ENCODE data around the gene ENTPD2. TPM values are rescaled to one million over a fixed set of nuclear protein-coding genes. Genes with fewer than 3 reads are reported as not detected.

The ENTPD2 gene
- total RNA-seq, 1 donor from 2014 or later = 1.9 TPM

DNA sequence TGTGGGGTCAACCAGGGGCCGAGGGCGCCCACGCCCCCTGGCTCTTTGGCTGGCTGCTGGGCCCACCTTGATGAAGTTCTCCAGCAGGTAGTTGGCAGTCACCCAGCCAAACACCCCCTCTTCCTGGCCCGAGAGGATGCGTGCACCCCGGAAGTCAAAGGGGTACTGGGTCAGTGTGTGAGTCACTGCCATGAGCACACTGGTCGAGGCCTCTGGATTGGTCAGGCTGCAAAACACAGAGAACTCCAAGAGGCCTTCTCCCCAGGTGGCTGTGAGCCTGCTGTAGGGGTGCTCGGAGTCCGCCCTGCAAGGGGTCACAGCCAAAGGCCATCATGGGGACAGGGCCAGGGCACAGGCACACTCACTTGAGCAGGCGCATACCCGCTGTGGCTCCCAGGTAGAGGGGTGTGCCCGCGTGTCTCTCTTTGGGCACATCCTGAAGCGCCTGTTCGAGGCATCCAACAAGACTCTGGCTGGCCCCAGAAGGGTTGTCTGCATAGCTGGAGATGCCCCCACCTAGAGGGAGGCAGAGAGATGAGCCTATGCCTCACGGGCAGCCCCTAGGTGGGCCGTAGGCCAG lies 2.6 kb downstream of the ENTPD2 start:
- DNase-seq (no peak), ATAC-seq (ENCODE audit: poor library complexity) (no peak)
- intact Hi-C loops (cut with DNase I) = no loop called here

DNA sequence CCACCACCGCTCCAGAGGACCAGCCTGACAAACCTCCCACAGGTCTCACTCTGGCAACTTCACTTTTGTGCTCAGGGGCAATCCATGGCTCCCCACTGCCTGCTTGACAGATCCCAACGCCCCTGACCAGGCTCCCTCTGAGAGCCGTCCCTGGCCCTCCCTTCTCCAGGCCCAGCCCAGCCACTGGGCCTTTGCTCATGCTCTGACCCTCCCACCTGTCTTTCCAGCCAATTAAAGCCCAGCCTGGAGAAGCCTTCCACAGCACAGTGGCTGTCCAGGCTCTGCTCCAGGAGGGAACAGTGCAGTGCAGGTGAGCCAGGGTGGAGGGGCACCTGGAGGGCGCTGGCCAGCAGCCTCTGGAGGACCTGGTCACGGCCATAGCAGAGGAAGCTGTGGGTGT lies 3.3 kb downstream of the ENTPD2 start:
- ATAC-seq (ENCODE audit: poor library complexity) (no peak), DNase-seq (no peak)
- intact Hi-C loops (cut with DNase I) = no loop called here

DNA sequence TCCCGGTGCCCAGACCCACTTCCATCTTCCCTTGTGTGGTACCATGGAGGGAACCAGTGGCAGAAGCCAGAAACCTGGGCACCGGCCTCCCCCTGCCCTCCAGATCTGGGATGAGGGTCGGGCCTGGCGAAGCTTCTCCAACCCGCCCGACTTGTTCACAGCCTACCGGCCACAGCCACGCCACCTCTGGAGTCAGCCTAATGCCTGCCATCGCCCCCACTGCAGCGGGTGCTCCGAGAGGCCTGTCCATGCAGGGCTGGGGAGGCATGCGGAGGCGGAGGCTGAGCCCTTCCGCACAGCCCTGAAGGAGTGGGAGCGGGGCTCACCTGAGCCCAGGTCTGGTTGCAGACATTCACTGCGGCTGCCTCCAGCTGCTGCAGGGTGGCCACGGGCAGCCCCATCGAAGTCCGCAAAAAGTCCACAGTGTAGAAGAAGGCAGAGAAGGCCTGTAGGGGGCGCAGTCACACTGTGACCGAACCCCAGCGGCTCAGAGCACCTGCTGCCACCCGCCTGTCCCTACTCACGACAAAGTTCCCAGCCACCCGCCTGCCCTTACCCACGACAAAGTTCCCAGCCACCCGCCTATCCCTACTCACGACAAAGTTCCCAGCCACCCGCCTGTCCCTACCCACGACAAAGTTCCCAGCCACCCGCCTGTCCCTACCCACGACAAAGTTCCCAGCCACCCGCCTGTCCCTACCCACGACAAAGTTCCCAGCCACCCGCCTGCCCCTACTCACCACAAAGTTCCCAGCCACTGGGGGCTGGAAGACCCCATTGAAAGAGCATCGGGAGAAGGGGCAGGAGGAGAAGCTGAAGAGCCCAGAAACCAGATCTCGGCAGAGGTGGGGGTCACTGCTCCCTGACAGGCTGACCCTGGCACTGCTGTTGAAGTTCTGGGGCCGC lies 4.1 kb downstream of the ENTPD2 start:
- intact Hi-C loops (cut with DNase I) = no loop called here
- ATAC-seq (ENCODE audit: poor library complexity) (no peak), DNase-seq (no peak)

DNA sequence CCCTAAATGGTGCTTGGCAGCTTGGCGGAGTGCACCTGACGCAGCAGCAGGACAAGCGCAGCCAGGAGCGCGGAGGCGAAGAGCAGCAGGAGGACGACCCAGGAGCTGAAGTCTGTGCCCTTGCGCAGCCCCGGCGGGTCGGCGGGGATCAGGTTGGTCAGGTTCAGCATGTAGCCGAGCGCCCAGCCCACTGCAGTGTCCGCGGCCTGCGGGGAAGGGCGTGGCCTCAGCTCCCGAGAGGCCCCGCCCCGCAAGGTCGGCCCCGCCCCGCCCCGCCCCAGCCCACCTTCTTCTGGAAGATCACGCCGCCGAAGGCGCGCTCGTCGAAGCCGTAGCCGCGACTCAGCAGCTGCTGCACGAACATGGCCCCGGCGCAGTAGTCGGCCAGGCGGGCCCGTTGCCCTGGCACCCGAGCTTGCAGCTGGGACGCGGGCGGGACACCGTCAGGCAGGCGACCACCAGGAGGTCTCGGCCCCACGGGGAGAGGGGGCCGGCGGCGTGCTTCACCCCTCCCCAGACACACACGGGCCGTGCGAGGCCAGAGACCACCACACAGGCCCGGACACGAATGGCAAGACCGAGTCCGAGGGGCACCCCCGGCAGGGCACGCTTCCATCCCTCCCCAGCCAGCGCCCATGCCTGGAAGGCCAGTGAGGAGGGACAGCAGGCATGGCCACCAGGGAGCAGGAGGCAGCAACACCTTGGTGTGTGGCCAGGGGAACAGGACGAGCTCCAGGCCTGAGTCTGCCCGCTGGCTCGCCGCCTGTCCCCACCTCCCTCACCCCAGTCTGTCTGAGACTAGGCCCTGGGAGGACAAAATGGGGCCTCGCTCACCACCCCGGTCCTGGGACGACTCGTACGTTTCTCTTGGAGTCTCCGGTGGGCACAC lies 5.0 kb downstream of the ENTPD2 start:
- ATAC-seq (ENCODE audit: poor library complexity) (no peak), DNase-seq (no peak)
- intact Hi-C loops (cut with DNase I) = no loop called here

DNA sequence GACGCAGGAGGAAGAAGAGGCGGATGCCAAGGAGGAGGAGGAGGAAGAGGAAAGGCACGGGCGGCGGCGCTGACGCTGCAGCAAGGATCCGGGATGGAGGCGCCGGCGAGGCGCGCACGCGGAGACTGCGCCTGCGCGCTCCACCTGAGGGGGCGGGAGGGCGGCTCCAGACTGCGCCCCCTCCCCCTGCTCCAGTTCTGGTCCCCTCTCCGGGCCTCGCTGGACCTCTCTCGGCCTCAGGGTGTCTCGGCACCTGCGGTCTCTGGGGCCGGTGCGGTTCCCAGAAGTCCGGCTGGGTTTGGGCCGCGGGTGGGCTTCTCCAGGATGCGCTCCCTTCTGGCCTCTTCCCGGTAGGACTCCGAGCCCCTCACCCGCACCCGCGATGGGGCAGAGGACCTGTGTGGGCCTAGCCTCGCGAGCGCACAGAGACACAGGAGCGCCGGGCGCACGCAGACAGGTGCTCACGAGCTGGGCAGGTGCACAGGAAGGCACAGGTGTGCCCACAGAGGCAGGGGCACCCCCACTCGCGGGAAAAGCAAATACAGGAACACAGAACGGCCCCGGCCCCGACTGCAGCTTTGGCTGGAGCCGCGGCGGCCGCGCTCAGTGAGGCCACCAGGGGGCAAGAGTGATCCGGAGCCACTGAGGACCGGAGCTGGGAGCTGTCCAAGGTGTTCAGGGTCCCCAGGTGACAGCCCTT lies 7.6 kb downstream of the ENTPD2 start, which contains the start of gene NPDC1:
Gene NPDC1 (minus strand): TSS at position 90 of the 700 bp plus-strand sequence. CDS start 188 bp downstream, outside the sequence.
- DNase-seq (peak; percentile 90), ATAC-seq (ENCODE audit: poor library complexity) (peak; percentile 82)
- intact Hi-C loops (cut with DNase I) = no loop called here

DNA sequence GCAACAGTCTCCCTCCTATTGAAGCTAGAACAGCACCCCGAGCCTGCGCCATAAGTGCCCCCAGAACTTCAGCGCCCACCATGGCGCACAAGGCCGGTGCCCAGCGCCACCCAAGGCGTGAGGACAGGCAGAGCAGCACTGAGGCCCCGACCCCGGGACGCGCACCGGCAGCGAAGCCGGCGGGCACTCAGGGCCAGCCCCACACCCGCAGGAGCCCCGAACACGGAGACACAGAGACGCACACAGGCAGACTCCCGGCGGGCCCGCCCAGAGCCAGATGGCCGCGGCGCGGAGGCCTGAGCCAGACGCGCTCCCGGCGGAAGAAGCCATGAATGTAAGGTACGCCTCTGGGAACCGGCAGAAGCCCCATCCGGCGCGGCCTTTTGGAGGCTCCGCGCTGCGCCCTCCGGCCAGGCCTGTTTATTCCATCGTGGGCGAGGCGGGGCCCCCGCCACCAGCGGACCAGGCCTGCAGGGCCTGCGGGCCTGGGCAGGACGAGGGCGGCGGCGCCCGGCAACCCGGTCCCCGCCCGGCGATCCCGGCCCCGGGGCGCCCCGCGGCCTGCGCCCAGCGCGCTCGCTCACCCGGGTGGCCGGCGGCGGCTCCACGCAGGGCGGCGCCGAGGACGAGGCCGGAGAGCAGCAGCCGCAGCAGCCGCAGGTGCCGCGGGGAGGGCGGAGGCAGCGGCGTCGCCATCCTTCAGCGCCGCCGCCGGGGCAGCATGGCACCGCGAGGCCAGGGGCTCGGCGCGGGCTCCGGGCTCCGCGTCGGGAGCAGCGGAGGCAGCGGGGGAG lies 8.4 kb downstream of the ENTPD2 start:
- intact Hi-C loops (cut with DNase I) = no loop called here
- DNase-seq (peak; percentile 72), ATAC-seq (ENCODE audit: poor library complexity) (peak; percentile 11)

DNA sequence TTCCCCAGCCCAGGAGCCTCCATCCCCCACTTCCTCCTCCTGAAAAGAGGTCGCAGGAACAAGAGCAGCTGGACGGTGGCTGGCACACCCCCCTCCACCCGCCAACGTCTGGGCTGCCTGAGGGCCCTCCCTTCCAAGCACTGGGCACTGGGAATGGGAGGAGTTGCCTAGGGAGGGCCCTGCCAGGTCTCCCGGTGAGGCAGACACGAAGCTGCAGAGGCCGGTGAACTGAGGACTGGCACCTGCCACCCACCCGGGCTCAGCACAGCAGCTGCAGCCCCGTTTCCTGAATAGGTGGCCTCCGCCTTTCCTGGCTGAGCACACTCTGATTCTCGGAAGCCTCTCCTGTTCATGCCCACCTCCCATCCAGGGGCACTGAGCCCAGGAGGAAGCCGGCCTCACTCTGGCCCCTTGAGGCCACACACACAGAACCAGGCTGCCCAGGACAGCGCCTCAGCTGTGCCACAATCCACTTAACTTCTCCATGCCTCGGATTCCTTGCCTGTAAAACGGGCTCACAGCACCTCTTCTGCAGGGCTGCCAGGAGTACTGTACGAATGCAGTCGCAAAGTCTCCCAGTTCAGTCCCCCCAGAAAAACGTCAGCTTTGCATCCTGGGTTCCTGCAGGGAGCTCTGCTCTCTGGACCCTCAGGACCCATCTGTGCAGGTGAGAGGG lies 9.2 kb downstream of the ENTPD2 start:
- no peak for DNase-seq
- ATAC-seq (ENCODE audit: poor library complexity) = no peak

DNA sequence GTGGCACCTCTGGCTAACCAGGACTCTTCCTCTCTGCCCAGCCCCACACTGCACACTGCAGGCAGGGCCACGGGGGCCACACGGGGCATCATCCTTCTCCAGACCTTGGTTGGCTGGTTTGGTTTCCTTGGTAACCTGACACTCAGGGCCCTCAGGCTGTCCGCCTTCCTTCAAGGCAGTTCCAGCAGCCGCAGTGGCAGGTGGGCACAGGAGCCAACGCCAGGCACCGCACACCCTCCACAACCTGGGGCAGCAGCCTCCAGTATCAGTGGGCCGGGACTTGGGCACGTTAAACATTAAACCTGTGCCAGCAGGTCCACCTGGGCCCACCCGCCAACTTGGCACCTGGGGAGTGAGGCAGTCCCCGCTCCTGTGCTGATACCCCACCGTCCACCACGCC lies 9.8 kb downstream of the ENTPD2 start:
- intact Hi-C loops (cut with DNase I) = no loop called here
- no peak for DNase-seq
- ATAC-seq (ENCODE audit: poor library complexity) = no peak

More for the DNA sequence above, 9.2 kb downstream of the ENTPD2 start:
- intact Hi-C loops (cut with DNase I) = no loop called here

DNA sequence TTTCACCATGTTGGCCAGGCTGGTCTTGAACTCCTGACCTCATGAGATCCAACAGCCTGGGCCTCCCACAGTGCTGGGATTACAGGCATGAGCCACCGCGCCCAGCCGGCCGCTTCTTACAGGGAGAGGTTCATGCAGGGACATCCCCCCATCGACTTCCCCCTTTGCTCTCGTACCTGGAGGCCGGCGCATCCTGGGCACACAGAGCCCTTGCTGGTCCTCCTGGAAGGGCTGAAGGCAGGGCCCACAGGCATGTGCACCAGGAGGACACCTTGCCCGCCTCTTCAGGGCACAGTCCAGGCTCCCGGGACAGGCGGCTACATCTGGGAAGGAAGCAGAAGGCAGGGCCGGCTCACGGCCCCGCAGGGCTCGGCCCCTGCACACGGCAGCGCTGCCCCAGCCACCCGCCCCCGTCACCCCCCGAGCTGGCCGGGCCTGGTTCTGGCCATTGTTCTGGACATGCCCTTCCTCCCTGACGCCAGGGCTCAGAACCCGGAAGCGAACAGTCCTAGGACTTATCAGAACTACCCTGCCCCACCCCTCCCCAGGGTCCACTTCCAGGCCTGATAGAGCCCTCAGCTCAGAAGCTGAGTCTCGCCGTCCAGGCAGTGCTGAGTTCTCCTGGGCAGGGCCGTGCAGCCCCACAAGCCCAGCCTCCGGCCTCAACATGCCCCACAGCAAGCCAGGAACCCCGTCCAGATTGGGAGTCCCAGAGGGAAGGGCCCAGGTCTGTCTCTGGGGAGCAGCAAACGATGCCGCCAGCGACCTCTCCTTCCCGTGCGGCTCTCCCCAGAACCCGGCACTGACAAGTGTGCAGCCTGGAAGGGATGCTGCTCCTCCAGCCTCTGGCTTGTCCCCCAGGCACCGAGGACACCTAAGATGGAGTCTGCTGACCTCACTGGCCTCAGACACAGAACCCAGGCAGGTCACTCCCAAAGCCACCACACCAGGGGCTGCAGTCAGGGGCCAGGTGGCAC lies 10.8 kb downstream of the ENTPD2 start:
- DNase-seq (peak; percentile 79), ATAC-seq (ENCODE audit: poor library complexity) (no peak)
- intact Hi-C loops (cut with DNase I) = no loop called here

DNA sequence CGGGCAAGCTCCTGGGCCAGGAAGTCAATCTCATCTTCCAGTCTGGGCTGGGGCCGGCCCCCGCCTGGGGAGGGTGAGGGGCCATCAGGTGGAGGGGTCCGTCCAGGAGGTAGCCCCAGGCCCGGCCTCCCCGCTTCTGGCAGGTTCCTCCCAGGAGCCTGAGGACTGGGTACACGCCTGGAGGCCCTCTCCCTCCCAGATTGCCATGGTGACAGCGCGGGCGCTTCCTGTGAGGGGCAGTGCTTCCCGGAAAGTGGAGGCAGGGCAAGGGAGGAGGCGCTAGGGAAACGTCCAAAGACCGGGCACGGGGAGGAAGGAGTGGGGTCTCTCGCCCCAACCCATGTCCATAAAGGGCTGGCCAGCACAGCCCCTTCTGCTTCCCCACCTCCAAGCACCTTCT lies 12.7 kb downstream of the ENTPD2 start:
- ATAC-seq (ENCODE audit: poor library complexity) = no peak
- intact Hi-C loops (cut with DNase I) = no loop called here
- no peak for DNase-seq

DNA sequence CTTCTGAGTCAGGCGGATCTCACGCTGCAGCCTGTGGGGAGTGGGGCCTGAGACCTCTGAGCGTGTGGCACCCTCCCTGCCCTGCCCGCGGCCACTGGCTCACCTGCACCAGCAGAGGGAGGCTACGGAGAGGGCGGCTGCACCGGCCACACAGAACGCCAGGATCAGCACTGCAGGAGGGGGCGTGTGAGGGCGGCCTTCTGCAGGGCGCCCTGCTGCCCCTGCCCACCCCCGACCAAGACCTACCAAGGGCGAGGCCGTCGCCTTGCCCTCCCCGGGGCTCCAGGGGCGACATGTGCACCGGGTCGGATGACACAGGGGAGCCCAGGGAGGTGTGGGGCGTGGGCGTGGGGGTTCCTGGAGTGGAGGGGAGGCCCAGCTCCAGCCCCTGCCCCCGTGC lies 13.3 kb downstream of the ENTPD2 start:
- intact Hi-C loops (cut with DNase I) = no loop called here
- DNase-seq = no peak
- ATAC-seq (ENCODE audit: poor library complexity) = no peak

DNA sequence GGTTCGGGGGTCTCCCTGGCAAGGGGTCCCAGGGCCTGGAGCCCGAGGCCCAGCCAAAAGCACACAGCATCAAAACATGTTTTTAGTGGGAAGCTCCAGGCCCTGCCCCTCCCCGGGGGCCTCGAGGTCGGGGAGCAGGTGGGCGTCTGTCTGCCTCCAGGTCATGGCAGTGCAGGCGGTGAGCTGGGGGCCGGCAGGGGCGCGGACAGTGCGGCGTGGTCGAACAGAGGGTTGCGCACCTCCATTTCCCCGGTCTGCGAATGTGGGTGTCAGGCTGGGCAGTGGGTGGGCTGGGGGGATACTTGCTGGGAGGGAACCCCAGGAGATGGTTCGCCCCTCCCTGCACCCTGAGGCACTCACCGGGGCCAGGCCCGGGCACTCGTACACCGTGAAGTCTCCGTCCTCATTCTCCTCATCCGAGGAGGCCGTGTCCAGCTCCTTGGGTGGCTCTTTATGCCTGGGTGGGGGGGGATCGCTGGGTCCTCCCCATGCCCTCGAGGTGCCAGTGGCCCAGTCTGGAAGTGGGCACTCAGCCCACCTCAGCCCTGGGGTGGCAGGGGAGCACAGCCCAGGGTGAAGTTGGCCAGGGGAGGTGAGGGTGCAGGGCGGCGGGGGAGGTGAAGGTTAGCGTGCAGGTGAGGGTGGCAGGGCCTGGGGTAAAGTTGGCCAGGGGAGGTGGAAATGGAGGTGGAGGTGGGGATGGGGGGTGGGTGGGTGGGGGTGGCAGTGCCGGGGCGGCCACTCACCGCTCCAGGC lies 14.1 kb downstream of the ENTPD2 start:
- intact Hi-C loops (cut with DNase I) = no loop called here
- ATAC-seq (ENCODE audit: poor library complexity) (no peak), DNase-seq (no peak)

DNA sequence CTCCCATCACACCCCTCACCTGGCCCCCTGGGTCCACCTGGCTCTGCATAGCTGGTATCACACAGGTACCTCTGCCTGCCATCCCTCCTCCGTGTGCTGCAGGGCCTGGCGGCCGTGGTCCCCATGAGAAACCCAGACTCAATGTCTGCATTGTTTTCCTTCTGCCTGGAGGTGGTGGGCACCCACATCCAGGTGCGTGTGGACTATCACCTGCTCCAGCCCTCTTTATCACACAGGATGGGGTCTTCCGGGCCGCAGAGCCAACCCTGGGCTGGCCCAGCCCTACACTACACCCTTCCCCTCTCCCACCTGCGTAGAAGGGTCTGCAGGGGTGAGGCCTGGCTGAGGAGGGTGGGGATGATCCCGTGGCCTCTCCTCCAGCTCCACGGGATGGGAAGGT lies 14.9 kb downstream of the ENTPD2 start:
- intact Hi-C loops (cut with DNase I) = no loop called here
- DNase-seq (no peak), ATAC-seq (ENCODE audit: poor library complexity) (no peak)

DNA sequence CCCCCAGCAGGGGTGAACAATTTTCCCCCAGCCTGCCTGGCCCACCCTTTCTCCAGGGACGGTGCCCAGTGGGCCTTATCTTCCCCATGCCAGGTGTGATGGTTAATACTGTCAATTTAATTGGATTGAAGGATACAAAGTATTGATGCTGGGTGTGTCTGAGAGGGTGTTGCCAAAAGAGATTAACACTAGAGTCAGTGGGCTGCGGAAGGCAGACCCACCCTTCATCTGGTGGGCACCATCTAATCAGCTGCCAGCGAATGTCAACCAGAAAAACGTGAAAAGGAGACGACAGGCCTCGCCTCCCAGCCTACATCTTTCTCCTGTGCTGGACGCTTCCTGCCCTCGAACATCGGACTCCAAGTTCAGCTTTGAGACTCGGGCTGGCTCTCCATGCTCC lies 16.4 kb downstream of the ENTPD2 start:
- DNase-seq (no peak), ATAC-seq (ENCODE audit: poor library complexity) (no peak)
- intact Hi-C loops (cut with DNase I) = no loop called here

DNA sequence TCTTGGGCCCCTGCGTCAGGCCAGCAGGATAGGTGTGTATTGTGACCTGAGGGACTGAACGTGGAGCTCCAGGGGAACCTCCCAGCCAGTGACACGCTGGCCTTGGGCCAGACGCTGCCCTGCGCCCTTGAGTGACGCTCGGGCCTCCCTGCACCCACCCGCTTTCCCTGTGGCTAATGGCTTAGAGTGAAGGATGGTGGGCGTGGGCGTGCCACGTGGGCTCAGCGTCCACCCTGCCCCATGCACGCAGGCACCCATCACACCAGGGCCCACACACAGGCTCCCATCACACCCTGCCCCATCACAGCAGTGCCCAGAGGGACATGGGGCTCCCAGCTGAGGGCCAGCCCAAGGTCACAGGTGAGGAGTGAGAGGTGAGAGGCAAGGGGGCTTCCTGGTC lies 16.8 kb downstream of the ENTPD2 start:
- no peak for DNase-seq
- ATAC-seq (ENCODE audit: poor library complexity) = no peak
- intact Hi-C loops (cut with DNase I) = no loop called here

DNA sequence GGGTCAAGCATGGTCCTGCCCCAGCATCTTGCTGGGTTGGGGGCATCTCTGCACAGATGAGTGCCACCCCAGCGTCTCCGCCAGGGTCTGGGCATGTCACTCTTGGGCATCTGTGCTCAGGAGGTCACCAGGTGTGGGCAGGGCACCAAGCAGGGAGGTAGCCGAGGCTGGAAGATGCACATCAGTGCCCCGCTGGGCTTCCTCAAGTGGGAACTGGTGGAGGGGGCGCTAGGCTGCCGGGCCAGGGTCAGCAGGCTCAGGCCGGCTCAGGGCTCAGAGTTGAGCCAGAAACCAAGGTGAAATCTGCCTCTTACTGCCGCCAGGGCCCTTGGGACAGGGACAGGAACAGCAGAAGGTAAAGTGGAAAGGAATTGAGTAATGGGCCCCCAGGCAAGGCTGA lies 17.9 kb downstream of the ENTPD2 start:
- ATAC-seq (ENCODE audit: poor library complexity) = no peak

More for the DNA sequence above, 17.9 kb downstream of the ENTPD2 start:
- intact Hi-C loops (cut with DNase I) = loop anchor here (1.0 to 2.0 kb wide), 2 partner anchors 89 to 249 kb away; no protein-coding TSS in a partner anchor
- DNase-seq = no peak
